IMR-90 (cell line): Measurements from ENCODE around the gene ZNF716. TPM values are rescaled to one million over a fixed set of nuclear protein-coding genes. Genes with fewer than 3 reads are reported as not detected.

Experiments used
- ATAC-seq: fragments of 200-7000 bp; cut with Tn5 transposase; 2 replicates; pipeline ENCODE4 v1.9.1; 2020; ENCODE audit warnings: low read depth, mild to moderate bottlenecking, moderate library complexity
- BruUV-seq: library from RNA; stranded (reverse); fragments of 400-500 nt; replicated peaks from 2 replicates; lab custom pipeline; 2021; lab: Mats Ljungman, UMichigan
- CTCF ChIA-PET: fragments of 300-600 bp; formaldehyde crosslinking; extraction: SDS; loops from one replicate; lab custom pipeline; 2021; ENCODE audit warnings: antibody characterized with exemption; lab: Yijun Ruan, JAX
- POLR2A ChIA-PET: fragments of 300-600 bp; sonication (Branson Sonifier 250); formaldehyde crosslinking; loops from one replicate; lab custom pipeline; 2022; ENCODE audit warnings: antibody characterized with exemption; ENCODE audit not compliant: unreplicated experiment; lab: Charles Lee
- DNase-seq: peaks from one replicate; pipeline ENCODE4 v3.0.0; 2013
- H2AFZ ChIP-seq: replicated peaks from 2 replicates; pipeline ENCODE3; 2013; ENCODE audit warnings: low read length, mild to moderate bottlenecking; ENCODE audit not compliant: poor library complexity
- H2AK5ac ChIP-seq: 2 replicates; pipeline ENCODE4 v1.6.1; 2013; ENCODE audit warnings: low read depth, low read length, inconsistent platforms
- H2AK9ac ChIP-seq: replicated peaks from 2 replicates; pipeline ENCODE3; 2013; ENCODE audit warnings: mild to moderate bottlenecking, low read depth, low read length, moderate library complexity; ENCODE audit not compliant: poor library complexity
- H2BK120ac ChIP-seq: 2 replicates; pipeline ENCODE4 v1.6.1; 2013; ENCODE audit warnings: low read depth, low read length, inconsistent platforms
- H2BK15ac ChIP-seq: 3 replicates; pipeline ENCODE4 v1.6.1; 2013; ENCODE audit warnings: low read depth, low read length, inconsistent platforms
- H2BK20ac ChIP-seq: 2 replicates; pipeline ENCODE4 v1.6.1; 2013; ENCODE audit warnings: low read depth, mild to moderate bottlenecking, inconsistent platforms, low read length, moderate library complexity
- H2BK5ac ChIP-seq: 2 replicates; pipeline ENCODE4 v1.6.1; 2013; ENCODE audit warnings: mild to moderate bottlenecking, low read depth, low read length, inconsistent platforms; ENCODE audit not compliant: poor library complexity, severe bottlenecking
- H3K14ac ChIP-seq: replicated peaks from 2 replicates; pipeline ENCODE4 v1.6.1; 2013; ENCODE audit warnings: low read depth, low read length, inconsistent platforms
- H3K18ac ChIP-seq: 2 replicates; pipeline ENCODE4 v1.6.1; 2013; ENCODE audit warnings: low read depth, low read length, control low read depth
- H3K23ac ChIP-seq: 2 replicates; pipeline ENCODE4 v1.6.1; 2013; ENCODE audit warnings: low read depth, low read length, inconsistent platforms
- H3K27ac ChIP-seq: 2 replicates; pipeline ENCODE4 v1.5.1; 2013; ENCODE audit warnings: mild to moderate bottlenecking, control low read depth, low read length; ENCODE audit not compliant: insufficient read depth
- H3K27me3 ChIP-seq: 2 replicates; pipeline ENCODE4 v1.6.1; 2013; ENCODE audit warnings: low read length; ENCODE audit not compliant: control insufficient read depth, insufficient read depth
- H3K36me3 ChIP-seq: 2 replicates; pipeline ENCODE4 v1.6.1; 2013; ENCODE audit warnings: low read length, mixed read lengths; ENCODE audit not compliant: control insufficient read depth, insufficient read depth
- H3K4ac ChIP-seq: 2 replicates; pipeline ENCODE4 v1.6.1; 2013; ENCODE audit warnings: low read depth, low read length, inconsistent platforms
- H3K4me1 ChIP-seq: 2 replicates; pipeline ENCODE4 v1.6.1; 2013; ENCODE audit warnings: low read length, mixed read lengths; ENCODE audit not compliant: control insufficient read depth, insufficient read depth
- H3K4me2 ChIP-seq: 2 replicates; pipeline ENCODE4 v1.6.1; 2013; ENCODE audit warnings: low read depth, mild to moderate bottlenecking, control low read depth, low read length, moderate library complexity
- H3K4me3 ChIP-seq: 2 replicates; pipeline ENCODE4 v1.5.1; 2013; ENCODE audit warnings: low read depth, mild to moderate bottlenecking, control low read depth, low read length, moderate library complexity; ENCODE audit not compliant: insufficient read depth
- H3K56ac ChIP-seq: 2 replicates; pipeline ENCODE4 v1.6.1; 2013; ENCODE audit warnings: low read length, inconsistent platforms; ENCODE audit not compliant: insufficient read depth; ENCODE audit errors: extremely low read depth
- H3K79me1 ChIP-seq, 2 experiments: 2 replicates each; pipeline ENCODE4 v1.6.1; 2013; ENCODE audit warnings: low read length in 2 of 2, inconsistent platforms in 1 of 2, low read depth in 1 of 2
- H3K9ac ChIP-seq: 2 replicates; pipeline ENCODE4 v1.6.1; 2013; ENCODE audit warnings: low read depth, low read length, control low read depth
- H3K9me1 ChIP-seq: 2 replicates; pipeline ENCODE4 v1.6.1; 2013; ENCODE audit warnings: low read length, inconsistent platforms; ENCODE audit not compliant: insufficient read depth
- H3K9me3 ChIP-seq: 2 replicates; pipeline ENCODE4 v1.6.1; 2013; ENCODE audit warnings: low read length; ENCODE audit not compliant: control insufficient read depth, insufficient read depth
- H4K20me1 ChIP-seq: 2 replicates; pipeline ENCODE4 v1.6.1; 2013; ENCODE audit warnings: low read length, inconsistent platforms; ENCODE audit not compliant: insufficient read depth
- H4K5ac ChIP-seq: 2 replicates; pipeline ENCODE4 v1.6.1; 2013; ENCODE audit warnings: mild to moderate bottlenecking, low read depth, low read length, control low read depth
- H4K8ac ChIP-seq, 2 experiments: 2 replicates each; pipeline ENCODE4 v1.6.1; 2013; ENCODE audit warnings: low read depth in 2 of 2, low read length in 2 of 2, control low read depth in 1 of 2, inconsistent platforms in 1 of 2
- H4K91ac ChIP-seq: 2 replicates; pipeline ENCODE4 v1.6.1; 2013; ENCODE audit warnings: low read depth, low read length, inconsistent platforms; ENCODE audit not compliant: insufficient read depth
- BHLHE40 ChIP-seq: fragments of 150-350 bp; IDR thresholded peaks from 2 replicates; pipeline ENCODE4 v1.6.1; 2016; ENCODE audit warnings: mild to moderate bottlenecking, low read depth, low read length
- WGBS, 2 experiments: methylation state at CpG; one replicate each; pipeline versions ENCODE4 v1.1.5 to v1.1.7; 2013; ENCODE audit warnings: missing lambda C conversion rate in 2 of 2; ENCODE audit not compliant: insufficient read length in 1 of 2; ENCODE audit errors: extremely low coverage in 2 of 2; 5-methylcytosine and 5-hydroxymethylcytosine counted together
- dilution Hi-C: fragments of 300-500 bp; cut with HindIII; formaldehyde crosslinking; loops from one replicate; pipeline ENCODE4 v1.14.3; 2018; ENCODE audit warnings: low sequenced_read_pairs; ENCODE audit not compliant: unreplicated experiment
- in situ Hi-C: fragments of 300-500 bp; cut with MboI; formaldehyde crosslinking; loops from 3 replicates; pipeline ENCODE4 v1.14.3; 2019; ENCODE audit warnings: low sequenced_read_pairs, inconsistent platforms, mixed read lengths
- intact Hi-C: fragments of 100-400 bp; cut with micrococcal nuclease; formaldehyde crosslinking; loops from 2 replicates; pipeline ENCODE4 v1.10.0; 2022
- polyA plus RNA-seq, 3 experiments: library from polyadenylated mRNA; depleted of rRNA; stranded (reverse); fragments of >200 nt; gene quantifications; 2 replicates each; pipeline ENCODE4 v1.2.3, GENCODE V29; 2012; ENCODE audit warnings: low replicate concordance in 1 of 3
- total RNA-seq: library from RNA; depleted of rRNA; stranded (reverse); fragments of >200 nt; gene quantifications from 2 replicates; pipeline ENCODE4 v1.2.3, GENCODE V29; 2012
- TF ChIP-seq, protein P1 (sequence below): fragments of 150-350 bp; IDR thresholded peaks from 2 replicates; pipeline ENCODE4 v1.6.1; 2016; ENCODE audit warnings: low read depth, mild to moderate bottlenecking, low read length, moderate library complexity, borderline replicate concordance
- TF ChIP-seq, protein P2 (sequence below): fragments of 150-350 bp; IDR thresholded peaks from 2 replicates; pipeline ENCODE4 v1.6.1; 2017; ENCODE audit warnings: mild to moderate bottlenecking, antibody characterized with exemption, low read length, low read depth

Gene ZNF716
- total and polyA plus RNA-seq, 2 of the 4 experiments (the other 2 are of a cell fraction) = not detected

DNA sequence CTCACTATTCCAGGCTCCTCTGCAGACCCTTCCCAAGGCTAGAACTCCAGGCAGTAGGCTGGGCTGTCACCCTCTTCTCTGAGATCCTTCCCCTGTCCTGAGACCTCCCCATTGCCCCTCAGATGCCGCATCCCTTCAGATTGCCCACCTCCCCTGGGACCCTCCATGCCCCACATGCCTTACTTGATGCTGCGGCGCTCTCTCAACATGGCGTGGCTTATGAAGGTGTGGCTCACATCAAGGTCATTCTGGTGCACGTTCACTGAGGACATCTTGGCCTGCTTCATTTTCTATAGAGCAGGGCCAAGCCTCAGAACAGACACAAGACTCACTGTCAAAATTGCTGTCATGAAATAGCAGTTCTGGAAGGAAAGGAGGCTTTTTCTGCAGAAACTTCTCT lies 34.7 kb upstream of the ZNF716 start:
- dilution Hi-C loops = no loop called here

More for the DNA sequence above, 34.7 kb upstream of the ZNF716 start:
- Histone ChIP-seq H4K91ac (no peak overlapping the region), H3K4me2 (no peak overlapping the region), H3K36me3 (no peaks in the 10 kb centered on the region), H2AK5ac (no peak overlapping the region), H3K56ac (no peak overlapping the region), H2AFZ (no peak overlapping the region), H2AK9ac (no peak overlapping the region), H3K14ac (no peak overlapping the region), H4K20me1 (no peaks in the 10 kb centered on the region), H3K27ac (no peak overlapping the region), H3K9me1 (no peaks in the 10 kb centered on the region), H4K8ac (no peak overlapping the region), H3K27me3 (no peaks in the 10 kb centered on the region), H3K79me1 (no peaks in the 10 kb centered on the region), H3K18ac (no peak overlapping the region), H3K9ac (no peak overlapping the region), H3K4me1 (no peaks in the 10 kb centered on the region), H3K4me3 (no peak overlapping the region), H3K9me3 (peaks cover 51% of the 10 kb centered on the region), H2BK5ac (no peak overlapping the region), H3K23ac (no peak overlapping the region), H2BK120ac (no peak overlapping the region), H2BK15ac (no peak overlapping the region), H2BK20ac (no peak overlapping the region), H3K4ac (no peak overlapping the region), H4K5ac (no peak overlapping the region)
- in situ Hi-C loops (no loop called here), intact Hi-C loops (no loop called here)
- no peak for ATAC-seq
- no CpG with 5 or more reads among the region's 5 CpGs for WGBS, 2 experiments
- no TSS peak for BruUV-seq
- no peak for DNase-seq
- TF ChIP-seq, protein P1, sequence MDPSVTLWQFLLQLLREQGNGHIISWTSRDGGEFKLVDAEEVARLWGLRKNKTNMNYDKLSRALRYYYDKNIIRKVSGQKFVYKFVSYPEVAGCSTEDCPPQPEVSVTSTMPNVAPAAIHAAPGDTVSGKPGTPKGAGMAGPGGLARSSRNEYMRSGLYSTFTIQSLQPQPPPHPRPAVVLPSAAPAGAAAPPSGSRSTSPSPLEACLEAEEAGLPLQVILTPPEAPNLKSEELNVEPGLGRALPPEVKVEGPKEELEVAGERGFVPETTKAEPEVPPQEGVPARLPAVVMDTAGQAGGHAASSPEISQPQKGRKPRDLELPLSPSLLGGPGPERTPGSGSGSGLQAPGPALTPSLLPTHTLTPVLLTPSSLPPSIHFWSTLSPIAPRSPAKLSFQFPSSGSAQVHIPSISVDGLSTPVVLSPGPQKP = no peak
- TF ChIP-seq BHLHE40 = no peak
- TF ChIP-seq, protein P2, sequence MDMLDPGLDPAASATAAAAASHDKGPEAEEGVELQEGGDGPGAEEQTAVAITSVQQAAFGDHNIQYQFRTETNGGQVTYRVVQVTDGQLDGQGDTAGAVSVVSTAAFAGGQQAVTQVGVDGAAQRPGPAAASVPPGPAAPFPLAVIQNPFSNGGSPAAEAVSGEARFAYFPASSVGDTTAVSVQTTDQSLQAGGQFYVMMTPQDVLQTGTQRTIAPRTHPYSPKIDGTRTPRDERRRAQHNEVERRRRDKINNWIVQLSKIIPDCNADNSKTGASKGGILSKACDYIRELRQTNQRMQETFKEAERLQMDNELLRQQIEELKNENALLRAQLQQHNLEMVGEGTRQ = no peak
- ChIA-PET CTCF (no interaction called here), POLR2A (no interaction called here)
